A549 treated with AZD9567 at 1 μM for 4 hours (cell line): Measurements from ENCODE around the gene GALNT6. TPM values are rescaled to one million over a fixed set of nuclear protein-coding genes. Genes with fewer than 3 reads are reported as not detected.

Experiments used
- total RNA-seq: library from RNA; stranded (reverse); fragments of 200-300 nt; extraction: Qiagen RNA extraction; gene quantifications from 5 replicates; pipeline ENCODE4 v1.2.3, GENCODE V29; 2022; ENCODE audit not compliant: insufficient read depth

Gene GALNT6, protein sequence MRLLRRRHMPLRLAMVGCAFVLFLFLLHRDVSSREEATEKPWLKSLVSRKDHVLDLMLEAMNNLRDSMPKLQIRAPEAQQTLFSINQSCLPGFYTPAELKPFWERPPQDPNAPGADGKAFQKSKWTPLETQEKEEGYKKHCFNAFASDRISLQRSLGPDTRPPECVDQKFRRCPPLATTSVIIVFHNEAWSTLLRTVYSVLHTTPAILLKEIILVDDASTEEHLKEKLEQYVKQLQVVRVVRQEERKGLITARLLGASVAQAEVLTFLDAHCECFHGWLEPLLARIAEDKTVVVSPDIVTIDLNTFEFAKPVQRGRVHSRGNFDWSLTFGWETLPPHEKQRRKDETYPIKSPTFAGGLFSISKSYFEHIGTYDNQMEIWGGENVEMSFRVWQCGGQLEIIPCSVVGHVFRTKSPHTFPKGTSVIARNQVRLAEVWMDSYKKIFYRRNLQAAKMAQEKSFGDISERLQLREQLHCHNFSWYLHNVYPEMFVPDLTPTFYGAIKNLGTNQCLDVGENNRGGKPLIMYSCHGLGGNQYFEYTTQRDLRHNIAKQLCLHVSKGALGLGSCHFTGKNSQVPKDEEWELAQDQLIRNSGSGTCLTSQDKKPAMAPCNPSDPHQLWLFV
- 2.1 to 3.5 TPM (median 2.8 TPM) in 5 replicates for total RNA-seq

DNA sequence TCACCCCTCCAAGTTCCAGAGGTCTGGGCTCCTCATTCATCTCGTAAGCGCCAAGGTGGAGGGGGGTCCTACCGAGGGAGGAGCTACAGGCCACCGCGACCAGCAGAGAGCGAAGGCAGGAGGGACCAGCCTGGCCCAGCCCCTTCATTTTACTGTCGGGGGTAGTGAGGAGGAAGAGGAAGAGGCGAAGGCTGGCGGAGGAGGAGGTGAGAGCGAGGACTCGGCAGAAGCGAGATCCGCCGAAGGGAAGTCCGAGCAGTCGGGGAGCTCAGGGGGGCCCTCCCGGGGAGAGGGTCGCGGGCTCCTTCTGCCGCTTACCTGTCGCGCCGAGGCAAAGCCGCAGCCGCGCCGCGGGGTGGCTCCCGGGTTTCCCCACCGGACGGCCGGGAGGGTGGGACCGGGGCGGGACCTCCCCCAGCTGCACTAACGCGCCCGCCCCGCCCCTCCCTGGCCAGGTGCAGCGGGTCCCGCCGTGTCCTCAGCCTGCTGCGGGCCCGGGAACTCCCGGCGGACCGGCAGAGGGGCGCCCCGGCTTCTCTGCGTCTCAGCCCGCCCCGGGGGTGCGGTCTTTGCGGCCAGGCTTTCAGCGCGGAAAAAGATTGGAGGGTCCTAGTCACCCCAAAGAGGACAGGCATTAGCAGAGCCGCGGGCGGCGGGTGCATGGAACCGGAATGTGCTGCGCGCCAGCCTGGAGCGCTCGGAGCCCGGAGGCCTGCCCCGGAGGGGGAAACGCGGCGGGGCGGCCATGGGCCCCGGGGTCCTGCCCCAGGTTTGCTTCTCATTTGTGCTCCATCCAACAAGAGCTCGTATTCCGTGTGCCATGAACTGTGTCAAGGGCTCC, at the start of gene GALNT6:
Gene GALNT6 (minus strand): TSS at position 124 of the 841 bp plus-strand sequence. CDS start 11,625 bp downstream, outside the sequence.

DNA sequence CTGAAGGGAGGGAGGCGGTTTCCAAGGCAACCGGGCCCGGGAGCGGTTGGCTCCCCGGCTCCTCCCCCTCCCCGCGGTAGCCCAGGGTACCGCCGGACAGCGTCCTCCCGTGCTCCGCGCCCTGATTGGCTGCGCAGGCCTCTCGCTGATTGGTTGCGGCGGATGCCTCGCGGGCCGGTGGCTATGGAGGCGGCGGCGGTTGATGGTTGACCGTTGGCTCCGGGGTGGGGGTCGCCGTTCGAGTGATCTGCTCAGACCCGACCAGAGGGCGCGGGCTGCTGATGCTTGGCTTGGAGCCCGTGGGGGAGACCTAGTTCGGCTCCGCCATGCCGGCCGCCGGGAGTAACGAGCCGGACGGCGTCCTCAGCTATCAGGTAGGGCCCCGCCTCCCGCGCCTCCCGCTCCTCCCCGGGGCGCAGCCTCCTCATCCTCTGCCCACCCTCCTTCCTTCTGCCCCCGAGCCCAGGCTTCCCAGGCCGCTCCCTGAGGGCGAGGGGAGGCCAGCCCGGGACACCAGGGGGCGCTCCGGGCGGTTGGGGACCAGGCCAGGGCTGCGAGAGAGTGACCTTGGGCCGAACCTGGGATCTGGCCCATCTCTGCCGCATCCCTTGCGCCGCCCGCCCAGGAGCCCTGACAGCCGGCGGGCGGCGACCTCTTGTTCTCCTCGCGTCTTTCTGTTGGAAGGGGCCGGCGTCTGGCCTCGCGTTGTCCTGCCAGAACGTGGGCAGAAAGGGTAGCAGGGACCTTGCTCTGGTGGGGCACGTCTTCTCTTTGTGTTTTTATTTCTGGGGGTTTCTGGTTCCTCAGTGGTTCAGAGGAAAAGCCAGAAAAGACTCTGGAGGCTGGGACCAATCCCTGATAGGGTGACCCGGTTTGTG, 33.7 kb upstream of the GALNT6 start, which contains the start of gene SLC4A8:
Gene SLC4A8 (plus strand): TSS at position 170 of the 878 bp plus-strand sequence. CDS start 157 bp downstream, at position 327.

DNA sequence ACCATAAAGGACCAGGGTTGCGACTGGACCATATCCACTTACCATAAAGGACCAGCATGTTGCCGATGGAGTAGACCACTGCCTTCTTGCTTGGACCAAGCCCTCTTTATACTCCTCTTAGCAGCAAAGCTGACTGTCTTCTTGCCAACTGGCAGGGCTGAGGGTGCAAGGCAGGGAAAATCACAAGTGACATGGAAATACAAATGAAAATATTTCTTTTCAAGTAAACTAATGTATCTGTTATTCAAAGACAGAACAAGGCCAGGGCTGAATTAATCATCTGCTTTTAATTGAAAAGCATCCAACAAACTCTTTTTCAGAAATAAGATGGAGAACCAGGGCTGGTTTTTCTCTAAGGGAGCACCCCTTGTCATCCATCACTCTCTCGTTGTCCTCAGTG, 44.6 kb downstream of the GALNT6 start, which contains the start of gene CELA1:
Gene CELA1 (minus strand): TSS at position 99 of the 400 bp plus-strand sequence. CDS start 41 bp downstream, at position 58.

DNA sequence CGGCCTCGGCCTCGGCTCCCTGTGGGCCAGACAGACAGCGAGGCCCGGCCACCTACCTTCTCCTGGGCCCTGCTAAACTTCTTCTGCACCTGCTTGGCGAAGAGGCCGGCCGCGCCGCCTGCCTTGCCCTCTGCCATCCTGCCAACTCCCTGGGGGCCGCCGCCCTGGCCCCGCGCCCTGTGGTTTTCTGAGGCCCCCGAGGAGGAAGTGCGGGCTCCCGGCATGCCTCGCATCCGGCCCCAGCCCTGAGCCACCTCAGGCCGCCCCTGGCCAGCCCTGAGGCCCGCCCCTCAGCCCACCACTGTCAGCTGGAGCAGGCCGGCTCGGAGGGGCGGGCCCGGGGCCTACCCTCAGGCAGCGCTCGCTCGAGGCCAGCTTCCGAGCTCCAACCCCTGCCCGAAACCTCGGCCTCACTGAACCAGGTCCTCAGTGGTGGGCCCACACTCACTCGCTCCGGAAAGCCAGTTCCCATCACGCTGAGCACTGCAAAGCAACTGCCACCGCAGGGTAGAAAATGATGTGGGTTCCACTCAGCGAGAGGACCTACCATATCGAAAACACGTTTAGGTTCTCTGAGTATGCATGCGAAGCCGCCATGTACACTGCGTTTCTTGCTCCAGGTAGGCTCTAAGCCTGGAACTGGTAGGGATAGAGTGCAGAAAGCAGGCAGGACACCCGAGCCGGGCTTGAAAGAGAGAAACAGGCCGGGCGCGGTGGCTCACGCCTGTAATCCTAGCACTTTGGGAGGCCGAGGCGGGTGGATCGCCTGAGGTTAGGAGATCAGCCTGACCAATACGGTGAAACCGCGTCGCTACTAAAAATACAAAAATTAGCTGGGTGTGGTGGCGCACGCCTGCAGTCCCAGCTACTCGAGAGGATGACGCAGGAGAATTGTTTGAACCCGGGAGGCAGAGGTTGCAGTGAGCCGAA, 67.0 kb downstream of the GALNT6 start, which contains the start of gene BIN2:
Gene BIN2 (minus strand): TSS at position 209 of the 930 bp plus-strand sequence. CDS start 72 bp downstream, at position 137.

Other genes starting within 250 kb of the GALNT6 start
- 19.4 to 31.1 TPM (median 20.3 TPM) in 5 replicates for gene TFCP2, start 218.3 kb downstream of the GALNT6 start, total RNA-seq
- gene POU6F1, start 173.3 kb downstream of the GALNT6 start, total RNA-seq = 1.2 to 2.5 TPM (median 1.5 TPM) in 5 replicates
- gene DAZAP2, start 152.6 kb downstream of the GALNT6 start, total RNA-seq = 301 to 328 TPM (median 310 TPM) in 5 replicates
- gene SMAGP, start 121.0 kb downstream of the GALNT6 start, total RNA-seq = 11.3 to 24.4 TPM (median 21.8 TPM) in 5 replicates
- 0.07 to 0.09 TPM in 2 of 5 replicates, not detected in the others for gene BIN2, start 67.2 kb downstream of the GALNT6 start, total RNA-seq
- gene CELA1, start 44.7 kb downstream of the GALNT6 start, total RNA-seq = not detected in 5 replicates
- gene SLC4A8, start 33.4 kb upstream of the GALNT6 start, total RNA-seq = 0.82 to 2.2 TPM (median 1.1 TPM) in 5 replicates
- 0.94 to 2.0 TPM (median 1.7 TPM) in 5 replicates for gene SCN8A, start 199.8 kb upstream of the GALNT6 start, total RNA-seq